HAP-1 (cell line): Measurements from ENCODE around the gene STOML1.
"Not testable (repeated sequence)": the region's sequence is repeated elsewhere in the genome, so short reads cannot be mapped to it uniquely, and the experiment has no call there.

Experiments
- DNase-seq, 2 experiments: peaks; one replicate each; pipeline ENCODE4 v3.0.0-alpha.2; 2016 to 2020; ENCODE audit warnings: low spot score in 2 of 2
- H3K27me3 ChIP-seq: fragments of 250-450 bp; sonication (Bioruptor Pico); 2 replicates; pipeline ENCODE4 v1.5.1; 2020; ENCODE audit warnings: low read depth, mild to moderate bottlenecking, moderate library complexity
- H3K36me3 ChIP-seq: fragments of 250-450 bp; sonication (Bioruptor Pico); replicated peaks from 2 replicates; pipeline ENCODE4 v1.5.1; 2020; ENCODE audit warnings: mild to moderate bottlenecking
- H3K4me1 ChIP-seq: fragments of 250-450 bp; sonication (Bioruptor Pico); 2 replicates; pipeline ENCODE4 v1.5.1; 2020; ENCODE audit warnings: mild to moderate bottlenecking
- H3K4me3 ChIP-seq: fragments of 250-450 bp; sonication (Bioruptor Pico); 2 replicates; pipeline ENCODE4 v1.5.1; 2020; ENCODE audit warnings: mild to moderate bottlenecking, moderate library complexity
- H3K9me3 ChIP-seq: fragments of 250-450 bp; sonication (Bioruptor Pico); 2 replicates; pipeline ENCODE4 v1.5.1; 2020; ENCODE audit warnings: mild to moderate bottlenecking, moderate library complexity
- in situ Hi-C: fragments of 300-500 bp; cut with MboI; formaldehyde crosslinking; loops from 3 replicates; pipeline ENCODE4 v1.14.3; 2020; ENCODE audit warnings: low sequenced_read_pairs, inconsistent platforms, mixed read lengths

STOML1 gene

GRCh38 chr15:73938516-73938915 is 53.6 kb downstream of the STOML1 start:
- H3K9me3 ChIP-seq, H3K36me3 ChIP-seq, in situ Hi-C loops, DNase-seq, H3K4me3 ChIP-seq, H3K27me3 ChIP-seq, H3K4me1 ChIP-seq: not testable (repeated sequence)

DNA sequence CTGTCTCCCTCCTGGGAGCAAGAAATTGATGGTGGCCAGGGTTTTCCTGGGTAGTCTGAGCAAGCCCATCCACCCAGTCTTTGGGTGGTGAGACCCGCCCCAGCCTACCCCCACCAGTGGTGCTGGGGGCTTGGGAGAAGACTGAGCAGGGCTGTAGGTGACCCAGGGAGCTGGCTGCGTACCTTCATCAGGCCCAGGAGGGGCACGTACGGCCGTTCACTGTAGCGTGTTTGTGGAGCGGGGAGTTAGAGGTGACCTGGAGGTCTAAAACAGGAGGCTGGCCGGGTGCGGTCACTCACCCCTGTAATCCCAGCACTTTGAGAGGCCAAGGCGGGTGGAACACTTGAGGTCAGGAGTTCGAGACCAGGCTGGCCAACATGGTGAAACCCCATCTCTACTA is 54.4 kb downstream of the STOML1 start:
- H3K4me1 ChIP-seq, result peaks cover 3% of the 10 kb centered on the region
- in situ Hi-C loops, result no loop called here

GRCh38 chr15:73937296-73937695 is 54.8 kb downstream of the STOML1 start:
- DNase-seq, result no peak
- no peaks in the 10 kb centered on the region for H3K9me3 ChIP-seq
- peaks cover 2% of the 10 kb centered on the region; the same call in 1 of the 2 replicates for H3K27me3 ChIP-seq
- in situ Hi-C loops, result no loop called here
- H3K36me3 ChIP-seq, result no peaks in the 10 kb centered on the region
- no peak overlapping the region for H3K4me3 ChIP-seq
- peaks cover 3% of the 10 kb centered on the region for H3K4me1 ChIP-seq

More for the DNA sequence above, 54.4 kb downstream of the STOML1 start:
- Histone ChIP-seq H3K36me3 (no peaks in the 10 kb centered on the region), H3K27me3 (peaks cover 2% of the 10 kb centered on the region; the same call in 1 of the 2 replicates), H3K9me3 (no peaks in the 10 kb centered on the region), H3K4me3 (no peak overlapping the region)
- no peak for DNase-seq

- Histone ChIP-seq H3K36me3 (no peaks in the 10 kb centered on the region), H3K4me1 (peaks cover 3% of the 10 kb centered on the region), H3K9me3 (no peaks in the 10 kb centered on the region), H3K4me3 (no peak overlapping the region), H3K27me3 (peaks cover 2% of the 10 kb centered on the region; the same call in 1 of the 2 replicates)
- in situ Hi-C loops, result no loop called here
- no peak for DNase-seq
These were observed 55.4 kb downstream of the STOML1 start for GRCh38 chr15:73936588-73937290.

- Histone ChIP-seq H3K9me3 (no peaks in the 10 kb centered on the region), H3K27me3 (peaks cover 2% of the 10 kb centered on the region; the same call in 1 of the 2 replicates), H3K4me1 (peaks cover 3% of the 10 kb centered on the region), H3K4me3 (no peak overlapping the region), H3K36me3 (no peaks in the 10 kb centered on the region)
- no peak for DNase-seq
- in situ Hi-C loops, result no loop called here
These were observed 55.9 kb downstream of the STOML1 start for GRCh38 chr15:73936181-73936580.

GRCh38 chr15:73935547-73935946 is 56.5 kb downstream of the STOML1 start:
- peaks cover 3% of the 10 kb centered on the region for H3K4me1 ChIP-seq
- no peaks in the 10 kb centered on the region for H3K9me3 ChIP-seq
- no peaks in the 10 kb centered on the region for H3K36me3 ChIP-seq
- DNase-seq, result no peak
- H3K4me3 ChIP-seq, result no peak overlapping the region
- H3K27me3 ChIP-seq, result peaks cover 2% of the 10 kb centered on the region; the same call in 1 of the 2 replicates
- in situ Hi-C loops, result no loop called here

DNA sequence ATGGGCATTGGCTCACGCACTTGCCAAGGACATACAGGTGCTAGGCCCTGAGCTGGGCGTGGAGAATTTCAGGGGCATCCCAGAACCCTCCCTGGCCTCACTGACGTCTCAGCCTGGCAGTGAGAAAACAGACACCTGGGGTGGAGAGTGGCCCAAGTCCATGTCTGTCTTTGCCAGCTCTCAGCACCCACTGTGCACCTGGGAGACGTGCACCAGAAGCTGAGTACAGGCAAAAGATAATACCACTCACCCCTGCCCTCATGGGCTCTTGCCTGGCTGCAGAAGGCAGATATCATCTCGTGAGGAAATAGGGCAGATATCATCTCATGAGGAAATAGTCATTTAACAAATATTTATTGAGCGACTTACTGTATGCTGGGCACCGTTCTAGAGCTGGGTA is 57.8 kb downstream of the STOML1 start:
- Histone ChIP-seq H3K36me3 (no peaks in the 10 kb centered on the region), H3K4me3 (no peak overlapping the region), H3K9me3 (no peaks in the 10 kb centered on the region), H3K4me1 (peaks cover 3% of the 10 kb centered on the region), H3K27me3 (peaks cover 2% of the 10 kb centered on the region; the same call in 1 of the 2 replicates)
- DNase-seq, result no peak
- in situ Hi-C loops, result no loop called here

DNA sequence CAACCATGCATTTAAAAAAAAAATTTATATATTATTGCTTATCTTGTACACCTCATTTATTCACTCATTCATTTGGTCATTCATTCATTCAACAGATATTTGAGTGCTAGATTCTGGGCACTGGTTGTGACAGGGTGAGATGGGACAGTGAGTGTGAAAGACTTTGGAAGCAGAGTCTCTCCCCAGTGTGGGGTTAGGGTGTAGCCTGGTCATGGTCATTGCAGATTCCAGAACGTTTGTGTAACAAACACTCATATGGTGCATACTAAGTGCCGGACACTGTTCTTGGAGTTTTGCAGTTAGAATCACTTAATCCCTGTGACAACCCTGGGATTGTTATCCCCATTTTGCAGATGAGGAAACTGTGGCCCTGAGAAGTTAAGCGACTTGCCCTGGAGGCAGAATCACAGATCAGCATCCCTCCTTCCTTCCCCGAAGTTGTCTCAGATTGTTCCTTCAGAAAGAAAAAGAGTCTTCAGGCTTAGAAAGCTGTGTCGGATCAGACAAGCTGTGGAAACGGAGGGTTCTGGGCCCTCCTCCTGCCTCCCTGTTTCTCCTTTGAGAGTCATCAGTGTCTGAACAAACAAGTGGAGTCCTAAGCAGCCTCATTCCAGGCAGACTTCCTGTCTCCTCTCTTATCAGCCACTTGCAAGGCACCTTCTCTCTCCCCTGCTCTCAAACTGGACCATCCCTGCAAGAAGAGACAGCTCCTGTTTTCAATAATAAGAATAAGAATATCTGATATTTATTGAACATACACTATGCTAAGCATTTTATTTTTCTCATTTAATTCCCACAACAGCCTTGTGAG is 59.5 kb downstream of the STOML1 start:
- Histone ChIP-seq H3K36me3 (no peaks in the 10 kb centered on the region), H3K4me3 (no peak overlapping the region), H3K4me1 (peaks cover 5% of the 10 kb centered on the region), H3K27me3 (peaks cover 2% of the 10 kb centered on the region; the same call in 1 of the 2 replicates), H3K9me3 (no peaks in the 10 kb centered on the region)
- in situ Hi-C loops, result no loop called here
- DNase-seq, result no peak

- no peaks in the 10 kb centered on the region for H3K9me3 ChIP-seq
- H3K27me3 ChIP-seq, result peaks cover 2% of the 10 kb centered on the region; the same call in 1 of the 2 replicates
- in situ Hi-C loops, result no loop called here
- H3K4me3 ChIP-seq, result no peak overlapping the region
- H3K36me3 ChIP-seq, result no peaks in the 10 kb centered on the region
- DNase-seq, result no peak
- H3K4me1 ChIP-seq, result peaks cover 9% of the 10 kb centered on the region
These were observed 60.7 kb downstream of the STOML1 start for GRCh38 chr15:73931441-73931840.

DNA sequence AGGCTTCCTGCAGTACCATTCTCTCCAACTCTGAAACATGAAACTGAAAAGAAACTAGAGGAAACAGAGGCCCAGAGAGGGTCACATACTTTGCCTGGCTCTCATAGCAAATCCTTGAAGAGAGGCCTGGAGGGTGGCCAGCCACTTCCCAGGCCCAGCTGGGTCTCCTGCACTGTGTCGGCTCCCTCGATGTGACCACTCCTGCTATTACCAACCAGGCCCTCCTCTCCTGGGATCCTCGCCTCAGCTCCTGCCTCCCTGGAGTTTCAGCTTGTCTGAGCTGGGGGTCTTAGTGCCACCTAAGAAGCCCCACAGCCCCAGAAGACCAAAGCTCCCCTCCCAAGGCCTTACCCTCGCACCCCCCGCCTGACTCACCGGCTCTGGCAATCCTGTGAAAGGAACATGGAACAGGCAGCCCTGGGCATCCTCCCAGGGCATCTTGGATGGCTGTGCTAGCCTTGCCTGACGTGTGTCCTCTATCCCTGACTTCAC is 61.3 kb downstream of the STOML1 start:
- DNase-seq, result no peak
- H3K27me3 ChIP-seq, result peaks cover 2% of the 10 kb centered on the region; the same call in 1 of the 2 replicates
- H3K9me3 ChIP-seq, result no peaks in the 10 kb centered on the region
- H3K4me3 ChIP-seq, result no peak overlapping the region
- H3K36me3 ChIP-seq, result no peaks in the 10 kb centered on the region
- in situ Hi-C loops, result no loop called here
- H3K4me1 ChIP-seq, result peaks cover 12% of the 10 kb centered on the region

DNA sequence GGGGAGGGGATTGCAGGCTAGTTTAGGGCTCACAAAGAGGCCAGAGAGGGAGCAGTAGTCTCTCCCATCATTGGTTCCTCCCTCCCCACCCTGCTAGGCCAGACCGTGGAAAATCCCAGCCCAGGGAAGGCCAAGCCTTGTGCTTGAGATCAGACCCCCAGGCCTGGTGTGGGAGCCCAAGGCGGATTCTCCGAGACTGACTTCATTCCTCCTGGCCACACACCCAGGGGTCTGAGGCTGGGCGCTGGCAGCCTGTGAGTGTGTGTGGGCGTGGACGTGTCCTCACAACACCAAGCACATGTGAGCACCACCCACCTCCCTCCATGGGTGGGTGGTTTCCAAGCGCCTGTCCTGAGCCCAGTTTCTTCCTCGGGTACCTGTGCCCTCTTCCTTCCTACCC is 61.7 kb downstream of the STOML1 start:
- Histone ChIP-seq H3K4me3 (no peak overlapping the region), H3K27me3 (peaks cover 2% of the 10 kb centered on the region; the same call in 1 of the 2 replicates), H3K9me3 (no peaks in the 10 kb centered on the region), H3K4me1 (peaks cover 12% of the 10 kb centered on the region), H3K36me3 (no peaks in the 10 kb centered on the region)
- no peak for DNase-seq
- in situ Hi-C loops, result no loop called here

- in situ Hi-C loops, result no loop called here
- Histone ChIP-seq H3K4me1 (peaks cover 13% of the 10 kb centered on the region), H3K36me3 (no peaks in the 10 kb centered on the region), H3K4me3 (no peak overlapping the region), H3K27me3 (no peaks in the 10 kb centered on the region; the same call in 1 of the 2 replicates), H3K9me3 (no peaks in the 10 kb centered on the region)
- no peak for DNase-seq
These were observed 63.0 kb downstream of the STOML1 start for GRCh38 chr15:73928971-73929627.
